WTC11 (cell line): ENCODE data around the gene AGBL1. TPM values are rescaled to one million over a fixed set of nuclear protein-coding genes. Genes with fewer than 3 reads are reported as not detected.

Experiments
- ATAC-seq: fragments of 200-7000 bp; cut with Tn5 transposase; 2 replicates; pipeline ENCODE4 v1.10.0; 2021; ENCODE audit warnings: mild to moderate bottlenecking, moderate library complexity
- CTCF ChIA-PET: fragments of 300-600 bp; sonication (Branson Sonifier 250); formaldehyde crosslinking; loops from one replicate; lab custom pipeline; 2021; ENCODE audit warnings: antibody characterized with exemption; lab: Charles Lee
- POLR2A ChIA-PET: fragments of 350-600 bp; sonication (Branson Sonifier 250); formaldehyde crosslinking; loops from one replicate; lab custom pipeline; 2021; ENCODE audit warnings: antibody characterized with exemption; lab: Charles Lee
- DNase-seq: peaks from one replicate; pipeline ENCODE4 v3.0.0; 2021; ENCODE audit warnings: low spot score
- H3K27ac Mint-ChIP-seq: 2 replicates; pipeline ENCODE4 v1.8.0; 2021; ENCODE audit warnings: mixed read lengths
- H3K27me3 Mint-ChIP-seq: 2 replicates; pipeline ENCODE4 v1.8.0; 2021; ENCODE audit warnings: low read depth, mild to moderate bottlenecking, moderate library complexity, mixed read lengths
- H3K36me3 Mint-ChIP-seq: 2 replicates; pipeline ENCODE4 v1.8.0; 2021; ENCODE audit warnings: mixed read lengths
- H3K4me1 Mint-ChIP-seq: 2 replicates; pipeline ENCODE4 v1.8.0; 2022; ENCODE audit warnings: mixed read lengths
- H3K4me3 Mint-ChIP-seq: 2 replicates; pipeline ENCODE4 v1.8.0; 2021; ENCODE audit warnings: mild to moderate bottlenecking, moderate library complexity, mixed read lengths
- H3K9me3 Mint-ChIP-seq: 2 replicates; pipeline ENCODE4 v1.8.0; 2021; ENCODE audit warnings: mixed read lengths
- CBFB ChIP-seq: sonication (generic); formaldehyde crosslinking; IDR thresholded peaks from 2 replicates; pipeline ENCODE4 v1.8.1; 2022; ENCODE audit warnings: mild to moderate bottlenecking, low read depth, missing genetic modification reagents
- CREB1 ChIP-seq: sonication (generic); formaldehyde crosslinking; IDR thresholded peaks from 2 replicates; pipeline ENCODE4 v1.8.0; 2023; ENCODE audit warnings: mild to moderate bottlenecking, missing genetic modification reagents
- CREM ChIP-seq: sonication (generic); formaldehyde crosslinking; IDR thresholded peaks from 2 replicates; pipeline ENCODE4 v1.8.1; 2022; ENCODE audit warnings: mild to moderate bottlenecking, missing genetic modification reagents, moderate library complexity
- EMX1 ChIP-seq: fragments of 250-450 bp; sonication (Bioruptor Pico); IDR thresholded peaks from 2 replicates; pipeline ENCODE4 v1.8.0; 2021; ENCODE audit warnings: mild to moderate bottlenecking
- ESRRA ChIP-seq: sonication (generic); formaldehyde crosslinking; IDR thresholded peaks from 2 replicates; pipeline ENCODE4 v1.8.1; 2022; ENCODE audit warnings: mild to moderate bottlenecking, missing genetic modification reagents, borderline replicate concordance
- ETV6 ChIP-seq: sonication (generic); formaldehyde crosslinking; IDR thresholded peaks from 2 replicates; pipeline ENCODE4 v1.8.1; 2022; ENCODE audit warnings: mild to moderate bottlenecking, missing genetic modification reagents
- JUN ChIP-seq: sonication (generic); formaldehyde crosslinking; IDR thresholded peaks from 2 replicates; pipeline ENCODE4 v1.8.0; 2023; ENCODE audit warnings: mild to moderate bottlenecking, missing genetic modification reagents
- NFE2L1 ChIP-seq: sonication (generic); formaldehyde crosslinking; IDR thresholded peaks from 2 replicates; pipeline ENCODE4 v1.8.1; 2023; ENCODE audit warnings: missing genetic modification reagents
- NFYB ChIP-seq: sonication (generic); formaldehyde crosslinking; conservative IDR thresholded peaks from 2 replicates; pipeline ENCODE4 v1.8.0; 2022; ENCODE audit warnings: low read depth, missing genetic modification reagents
- RELA ChIP-seq: sonication (generic); formaldehyde crosslinking; IDR thresholded peaks from 2 replicates; pipeline ENCODE4 v1.8.1; 2022; ENCODE audit warnings: missing genetic modification reagents, mild to moderate bottlenecking, borderline replicate concordance
- RORB ChIP-seq: fragments of 250-450 bp; sonication (Bioruptor Pico); IDR thresholded peaks from 2 replicates; pipeline ENCODE4 v1.9.0; 2021; ENCODE audit warnings: mild to moderate bottlenecking
- SP1 ChIP-seq: sonication (generic); formaldehyde crosslinking; conservative IDR thresholded peaks from 2 replicates; pipeline ENCODE4 v1.8.1; 2022; ENCODE audit warnings: missing genetic modification reagents
- TCF7 ChIP-seq: sonication (generic); formaldehyde crosslinking; IDR thresholded peaks from 2 replicates; pipeline ENCODE4 v1.8.0; 2022; ENCODE audit warnings: mild to moderate bottlenecking, low read depth, missing genetic modification reagents, moderate library complexity
- TEAD4 ChIP-seq: sonication (generic); formaldehyde crosslinking; IDR thresholded peaks from 2 replicates; pipeline ENCODE4 v1.8.0; 2022; ENCODE audit warnings: mild to moderate bottlenecking, missing genetic modification reagents
- ZNF138 ChIP-seq: sonication (generic); formaldehyde crosslinking; conservative IDR thresholded peaks from 2 replicates; pipeline ENCODE4 v1.8.1; 2022; ENCODE audit warnings: mild to moderate bottlenecking, moderate library complexity, missing genetic modification reagents
- ZNF219 ChIP-seq: sonication (generic); formaldehyde crosslinking; IDR thresholded peaks from 2 replicates; pipeline ENCODE4 v1.8.0; 2023; ENCODE audit warnings: missing genetic modification reagents, mild to moderate bottlenecking, borderline replicate concordance
- ZNF317 ChIP-seq: sonication (generic); formaldehyde crosslinking; IDR thresholded peaks from 2 replicates; pipeline ENCODE4 v1.8.1; 2023; ENCODE audit warnings: low read depth, mild to moderate bottlenecking, moderate library complexity, missing genetic modification reagents, borderline replicate concordance
- ZNF423 ChIP-seq: fragments of 250-450 bp; sonication (Bioruptor Pico); IDR thresholded peaks from 2 replicates; pipeline ENCODE4 v2.1.2; 2022; ENCODE audit warnings: mild to moderate bottlenecking, moderate library complexity
- ZNF671 ChIP-seq: fragments of 250-450 bp; sonication (Bioruptor Pico); IDR thresholded peaks from 2 replicates; pipeline ENCODE4 v1.8.0; 2021; ENCODE audit warnings: mild to moderate bottlenecking
- total RNA-seq: library from RNA; stranded (reverse); gene quantifications from 3 replicates; pipeline ENCODE4 v1.2.3, GENCODE V29; 2021
- TF ChIP-seq, protein P1 (sequence below): sonication (generic); formaldehyde crosslinking; IDR thresholded peaks from 2 replicates; pipeline ENCODE4 v1.8.0; 2023; ENCODE audit warnings: missing genetic modification reagents
- TF ChIP-seq, protein P2 (sequence below): sonication (generic); formaldehyde crosslinking; IDR thresholded peaks from 2 replicates; pipeline ENCODE4 v1.8.1; 2022; ENCODE audit warnings: low read depth, missing genetic modification reagents, borderline replicate concordance
- TF ChIP-seq, protein P3 (sequence below): sonication (generic); formaldehyde crosslinking; IDR thresholded peaks from 2 replicates; pipeline ENCODE4 v1.8.1; 2023; ENCODE audit warnings: mild to moderate bottlenecking, missing genetic modification reagents, borderline replicate concordance
- TF ChIP-seq, protein P4 (sequence below): sonication (generic); formaldehyde crosslinking; IDR thresholded peaks from 2 replicates; pipeline ENCODE4 v1.8.0; 2022; ENCODE audit warnings: mild to moderate bottlenecking, missing genetic modification reagents
- TF ChIP-seq, protein P5 (sequence below): sonication (generic); formaldehyde crosslinking; IDR thresholded peaks from 2 replicates; pipeline ENCODE4 v1.8.1; 2023; ENCODE audit warnings: mild to moderate bottlenecking, missing genetic modification reagents
- TF ChIP-seq, protein P6 (sequence below): sonication (generic); formaldehyde crosslinking; IDR thresholded peaks from 2 replicates; pipeline ENCODE4 v1.8.1; 2022; ENCODE audit warnings: mild to moderate bottlenecking, moderate library complexity, missing genetic modification reagents
- TF ChIP-seq, protein P7 (sequence below): fragments of 250-450 bp; sonication (Bioruptor Pico); IDR thresholded peaks from 2 replicates; pipeline ENCODE4 v1.9.0; 2021; ENCODE audit warnings: moderate library complexity, mild to moderate bottlenecking, inconsistent platforms, borderline replicate concordance
- TF ChIP-seq, protein P8 (sequence below): sonication (generic); formaldehyde crosslinking; IDR thresholded peaks from 2 replicates; pipeline ENCODE4 v1.8.1; 2023; ENCODE audit warnings: mild to moderate bottlenecking, missing genetic modification reagents, moderate library complexity

Gene AGBL1
- total RNA-seq, 1 experiment from 2014 or later = not detected

DNA sequence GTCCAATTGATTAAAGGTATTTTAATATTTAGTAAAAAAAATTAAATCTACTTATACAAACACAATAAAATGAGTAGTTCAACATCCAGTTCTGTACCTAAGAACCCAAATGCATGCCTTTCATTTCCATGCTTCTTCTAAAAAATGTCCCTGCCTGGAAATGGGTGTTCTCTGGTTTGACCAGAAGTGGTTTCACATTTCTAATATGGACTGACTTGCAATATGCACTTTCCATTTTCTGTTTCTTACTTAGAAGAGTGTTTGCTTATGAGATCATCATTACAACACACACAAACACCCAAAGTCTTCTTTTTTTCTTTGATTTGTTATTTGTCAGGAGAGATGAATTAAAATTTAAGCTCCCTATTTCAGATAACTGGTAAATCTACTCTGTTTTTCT lies 879.6 kb downstream of the AGBL1 start:
- H3K36me3 Mint-ChIP-seq = no peaks in the 10 kb centered on the region
- TF ChIP-seq ZNF671 (no peak), RELA (CRISPR knock-in tag) (no peak), ZNF423 (CRISPR knock-in tag) (no peak), CREM (CRISPR knock-in tag) (no peak), JUN (CRISPR knock-in tag) (no peak), TEAD4 (CRISPR knock-in tag) (no peak), CBFB (CRISPR knock-in tag) (no peak), ZNF219 (CRISPR knock-in tag) (no peak), EMX1 (CRISPR knock-in tag) (no peak), ETV6 (CRISPR knock-in tag) (no peak), NFE2L1 (no peak)
- TF ChIP-seq, protein P1, sequence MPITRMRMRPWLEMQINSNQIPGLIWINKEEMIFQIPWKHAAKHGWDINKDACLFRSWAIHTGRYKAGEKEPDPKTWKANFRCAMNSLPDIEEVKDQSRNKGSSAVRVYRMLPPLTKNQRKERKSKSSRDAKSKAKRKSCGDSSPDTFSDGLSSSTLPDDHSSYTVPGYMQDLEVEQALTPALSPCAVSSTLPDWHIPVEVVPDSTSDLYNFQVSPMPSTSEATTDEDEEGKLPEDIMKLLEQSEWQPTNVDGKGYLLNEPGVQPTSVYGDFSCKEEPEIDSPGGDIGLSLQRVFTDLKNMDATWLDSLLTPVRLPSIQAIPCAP (CRISPR knock-in tag) = no peak
- TF ChIP-seq, protein P2, sequence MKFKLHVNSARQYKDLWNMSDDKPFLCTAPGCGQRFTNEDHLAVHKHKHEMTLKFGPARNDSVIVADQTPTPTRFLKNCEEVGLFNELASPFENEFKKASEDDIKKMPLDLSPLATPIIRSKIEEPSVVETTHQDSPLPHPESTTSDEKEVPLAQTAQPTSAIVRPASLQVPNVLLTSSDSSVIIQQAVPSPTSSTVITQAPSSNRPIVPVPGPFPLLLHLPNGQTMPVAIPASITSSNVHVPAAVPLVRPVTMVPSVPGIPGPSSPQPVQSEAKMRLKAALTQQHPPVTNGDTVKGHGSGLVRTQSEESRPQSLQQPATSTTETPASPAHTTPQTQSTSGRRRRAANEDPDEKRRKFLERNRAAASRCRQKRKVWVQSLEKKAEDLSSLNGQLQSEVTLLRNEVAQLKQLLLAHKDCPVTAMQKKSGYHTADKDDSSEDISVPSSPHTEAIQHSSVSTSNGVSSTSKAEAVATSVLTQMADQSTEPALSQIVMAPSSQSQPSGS (CRISPR knock-in tag) = no peak
- TF ChIP-seq, protein P3, sequence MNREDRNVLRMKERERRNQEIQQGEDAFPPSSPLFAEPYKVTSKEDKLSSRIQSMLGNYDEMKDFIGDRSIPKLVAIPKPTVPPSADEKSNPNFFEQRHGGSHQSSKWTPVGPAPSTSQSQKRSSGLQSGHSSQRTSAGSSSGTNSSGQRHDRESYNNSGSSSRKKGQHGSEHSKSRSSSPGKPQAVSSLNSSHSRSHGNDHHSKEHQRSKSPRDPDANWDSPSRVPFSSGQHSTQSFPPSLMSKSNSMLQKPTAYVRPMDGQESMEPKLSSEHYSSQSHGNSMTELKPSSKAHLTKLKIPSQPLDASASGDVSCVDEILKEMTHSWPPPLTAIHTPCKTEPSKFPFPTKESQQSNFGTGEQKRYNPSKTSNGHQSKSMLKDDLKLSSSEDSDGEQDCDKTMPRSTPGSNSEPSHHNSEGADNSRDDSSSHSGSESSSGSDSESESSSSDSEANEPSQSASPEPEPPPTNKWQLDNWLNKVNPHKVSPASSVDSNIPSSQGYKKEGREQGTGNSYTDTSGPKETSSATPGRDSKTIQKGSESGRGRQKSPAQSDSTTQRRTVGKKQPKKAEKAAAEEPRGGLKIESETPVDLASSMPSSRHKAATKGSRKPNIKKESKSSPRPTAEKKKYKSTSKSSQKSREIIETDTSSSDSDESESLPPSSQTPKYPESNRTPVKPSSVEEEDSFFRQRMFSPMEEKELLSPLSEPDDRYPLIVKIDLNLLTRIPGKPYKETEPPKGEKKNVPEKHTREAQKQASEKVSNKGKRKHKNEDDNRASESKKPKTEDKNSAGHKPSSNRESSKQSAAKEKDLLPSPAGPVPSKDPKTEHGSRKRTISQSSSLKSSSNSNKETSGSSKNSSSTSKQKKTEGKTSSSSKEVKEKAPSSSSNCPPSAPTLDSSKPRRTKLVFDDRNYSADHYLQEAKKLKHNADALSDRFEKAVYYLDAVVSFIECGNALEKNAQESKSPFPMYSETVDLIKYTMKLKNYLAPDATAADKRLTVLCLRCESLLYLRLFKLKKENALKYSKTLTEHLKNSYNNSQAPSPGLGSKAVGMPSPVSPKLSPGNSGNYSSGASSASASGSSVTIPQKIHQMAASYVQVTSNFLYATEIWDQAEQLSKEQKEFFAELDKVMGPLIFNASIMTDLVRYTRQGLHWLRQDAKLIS (CRISPR knock-in tag) = no peak
- TF ChIP-seq, protein P4, sequence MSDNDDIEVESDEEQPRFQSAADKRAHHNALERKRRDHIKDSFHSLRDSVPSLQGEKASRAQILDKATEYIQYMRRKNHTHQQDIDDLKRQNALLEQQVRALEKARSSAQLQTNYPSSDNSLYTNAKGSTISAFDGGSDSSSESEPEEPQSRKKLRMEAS (CRISPR knock-in tag) = no peak
- TF ChIP-seq, protein P5, sequence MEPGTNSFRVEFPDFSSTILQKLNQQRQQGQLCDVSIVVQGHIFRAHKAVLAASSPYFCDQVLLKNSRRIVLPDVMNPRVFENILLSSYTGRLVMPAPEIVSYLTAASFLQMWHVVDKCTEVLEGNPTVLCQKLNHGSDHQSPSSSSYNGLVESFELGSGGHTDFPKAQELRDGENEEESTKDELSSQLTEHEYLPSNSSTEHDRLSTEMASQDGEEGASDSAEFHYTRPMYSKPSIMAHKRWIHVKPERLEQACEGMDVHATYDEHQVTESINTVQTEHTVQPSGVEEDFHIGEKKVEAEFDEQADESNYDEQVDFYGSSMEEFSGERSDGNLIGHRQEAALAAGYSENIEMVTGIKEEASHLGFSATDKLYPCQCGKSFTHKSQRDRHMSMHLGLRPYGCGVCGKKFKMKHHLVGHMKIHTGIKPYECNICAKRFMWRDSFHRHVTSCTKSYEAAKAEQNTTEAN = no peak
- TF ChIP-seq, all 79 proteins: peak for 0
- no peaks in the 10 kb centered on the region for H3K27me3 Mint-ChIP-seq
- H3K4me1 Mint-ChIP-seq = no peaks in the 10 kb centered on the region
- no peaks in the 10 kb centered on the region for H3K9me3 Mint-ChIP-seq
- H3K27ac Mint-ChIP-seq = no peak overlapping the region
- POLR2A ChIA-PET = no interaction called here
- DNase-seq (no peak), ATAC-seq (no peak)
- no peak overlapping the region for H3K4me3 Mint-ChIP-seq
- CTCF ChIA-PET = no interaction called here

DNA sequence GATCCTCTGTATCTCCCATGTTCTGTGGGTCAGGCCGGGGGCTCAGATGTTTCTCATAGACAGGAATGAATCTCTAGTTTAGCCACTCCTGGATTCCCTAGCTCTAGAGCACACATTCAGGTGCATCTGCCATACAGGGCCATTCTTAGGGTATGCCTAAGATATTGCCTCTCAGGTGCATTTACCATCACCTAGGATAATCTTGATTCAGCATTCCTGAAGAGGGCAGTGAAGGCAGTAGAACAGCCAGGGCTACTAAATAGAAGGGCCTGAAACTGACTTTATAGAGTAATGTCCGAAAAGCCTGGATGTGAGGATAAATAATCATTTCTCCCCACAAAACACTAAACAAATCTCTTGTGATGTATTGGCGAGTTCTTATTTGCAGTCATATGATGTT lies 882.0 kb downstream of the AGBL1 start:
- peaks cover 7% of the 10 kb centered on the region for H3K9me3 Mint-ChIP-seq
- no peaks in the 10 kb centered on the region for H3K4me1 Mint-ChIP-seq
- no peak for TF ChIP-seq RORB (CRISPR knock-in tag)
- TF ChIP-seq SP1 = no peak
- TF ChIP-seq, protein P6, sequence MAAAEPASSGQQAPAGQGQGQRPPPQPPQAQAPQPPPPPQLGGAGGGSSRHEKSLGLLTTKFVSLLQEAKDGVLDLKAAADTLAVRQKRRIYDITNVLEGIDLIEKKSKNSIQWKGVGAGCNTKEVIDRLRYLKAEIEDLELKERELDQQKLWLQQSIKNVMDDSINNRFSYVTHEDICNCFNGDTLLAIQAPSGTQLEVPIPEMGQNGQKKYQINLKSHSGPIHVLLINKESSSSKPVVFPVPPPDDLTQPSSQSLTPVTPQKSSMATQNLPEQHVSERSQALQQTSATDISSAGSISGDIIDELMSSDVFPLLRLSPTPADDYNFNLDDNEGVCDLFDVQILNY (CRISPR knock-in tag) = no peak
- TF ChIP-seq NFE2L1 = no peak
- TF ChIP-seq, protein P7, sequence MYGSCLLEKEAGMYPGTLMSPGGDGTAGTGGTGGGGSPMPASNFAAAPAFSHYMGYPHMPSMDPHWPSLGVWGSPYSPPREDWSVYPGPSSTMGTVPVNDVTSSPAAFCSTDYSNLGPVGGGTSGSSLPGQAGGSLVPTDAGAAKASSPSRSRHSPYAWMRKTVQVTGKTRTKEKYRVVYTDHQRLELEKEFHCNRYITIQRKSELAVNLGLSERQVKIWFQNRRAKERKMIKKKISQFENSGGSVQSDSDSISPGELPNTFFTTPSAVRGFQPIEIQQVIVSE (CRISPR knock-in tag) = no peak
- TF ChIP-seq ESRRA (CRISPR knock-in tag) = no peak
- TF ChIP-seq ZNF317 = no peak
- TF ChIP-seq NFYB (CRISPR knock-in tag) = no peak
- TF ChIP-seq ZNF138 (CRISPR knock-in tag) = no peak
- no peak for TF ChIP-seq EMX1 (CRISPR knock-in tag)
- TF ChIP-seq, protein P8, sequence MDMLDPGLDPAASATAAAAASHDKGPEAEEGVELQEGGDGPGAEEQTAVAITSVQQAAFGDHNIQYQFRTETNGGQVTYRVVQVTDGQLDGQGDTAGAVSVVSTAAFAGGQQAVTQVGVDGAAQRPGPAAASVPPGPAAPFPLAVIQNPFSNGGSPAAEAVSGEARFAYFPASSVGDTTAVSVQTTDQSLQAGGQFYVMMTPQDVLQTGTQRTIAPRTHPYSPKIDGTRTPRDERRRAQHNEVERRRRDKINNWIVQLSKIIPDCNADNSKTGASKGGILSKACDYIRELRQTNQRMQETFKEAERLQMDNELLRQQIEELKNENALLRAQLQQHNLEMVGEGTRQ (CRISPR knock-in tag) = no peak
- TF ChIP-seq CREB1 (CRISPR knock-in tag) = no peak
- no peak for TF ChIP-seq TCF7 (CRISPR knock-in tag)
- H3K27ac Mint-ChIP-seq = no peak overlapping the region
- no peaks in the 10 kb centered on the region for H3K27me3 Mint-ChIP-seq
- peak; percentile 65; the same call in 1 of the 2 replicates for ATAC-seq
- ChIA-PET POLR2A (no interaction called here), CTCF (no interaction called here)
- no peak for DNase-seq
- H3K36me3 Mint-ChIP-seq = peaks cover 3% of the 10 kb centered on the region; the same call in 1 of the 2 replicates
- H3K4me3 Mint-ChIP-seq = no peak overlapping the region
